ENCODE results near the gene UBE4B. TPM values are rescaled to one million over a fixed set of nuclear protein-coding genes. Genes with fewer than 3 reads are reported as not detected.
"Not testable (repeated sequence)": the region's sequence is repeated elsewhere in the genome, so short reads cannot be mapped to it uniquely, and the experiment has no call there.

Gene UBE4B
- total RNA-seq = 10 to 100 TPM; 30.9 to 38.4 TPM

- CTCF ChIA-PET = no interaction called here
- DNase-seq = peak; percentile 97
- H3K36me3 Mint-ChIP-seq (ENCODE audit: low read depth) = peaks cover 2% of the 10 kb centered on the region
- POLR2A ChIA-PET = interaction anchor here (0.6 kb wide), 1 partner anchor 25 kb away, joined by 9 read pairs; no protein-coding TSS in a partner anchor
- peak within 1 kb of the TSS; percentile 96 for H3K27ac Mint-ChIP-seq
- H3K4me1 Mint-ChIP-seq = peaks cover 25% of the 10 kb centered on the region
- peak within 1 kb of the TSS; percentile 97 for H3K4me3 Mint-ChIP-seq
- no peaks in the 10 kb centered on the region for H3K9me3 Mint-ChIP-seq
- H3K27me3 Mint-ChIP-seq = no peaks in the 10 kb centered on the region
These were observed at the start of gene UBE4B for GRCh38 chr1:10032590-10033358. UBE4B (plus strand) TSS chr1:10032958; CDS start chr1:10033671, 713 bp downstream.

- H3K4me1 Mint-ChIP-seq = no peaks in the 10 kb centered on the region
- no peak for DNase-seq
- CTCF ChIA-PET = interaction anchor here (0.6 kb wide), 1 partner anchor 86 kb away, joined by 3 read pairs; no protein-coding TSS in a partner anchor
- peaks cover 2% of the 10 kb centered on the region for H3K36me3 Mint-ChIP-seq (ENCODE audit: low read depth)
- no peak overlapping the region for H3K4me3 Mint-ChIP-seq
- no peak overlapping the region for H3K27ac Mint-ChIP-seq
- POLR2A ChIA-PET = no interaction called here
- H3K27me3 Mint-ChIP-seq = no peaks in the 10 kb centered on the region
- H3K9me3 Mint-ChIP-seq = no peaks in the 10 kb centered on the region
These were observed 48.5 kb upstream of the UBE4B start for GRCh38 chr1:9984253-9984652.

- no peaks in the 10 kb centered on the region for H3K4me1 Mint-ChIP-seq
- no peak overlapping the region for H3K4me3 Mint-ChIP-seq
- H3K36me3 Mint-ChIP-seq (ENCODE audit: low read depth) = peaks cover 2% of the 10 kb centered on the region
- DNase-seq = no peak
- H3K27ac Mint-ChIP-seq = no peak overlapping the region
- no peaks in the 10 kb centered on the region for H3K27me3 Mint-ChIP-seq
- ChIA-PET CTCF (no interaction called here), POLR2A (no interaction called here)
- no peaks in the 10 kb centered on the region for H3K9me3 Mint-ChIP-seq
These were observed 47.8 kb upstream of the UBE4B start for GRCh38 chr1:9985001-9985400.

GRCh38 chr1:9989773-9990172 is 43.0 kb upstream of the UBE4B start:
- Mint-ChIP-seq H3K9me3 (no peaks in the 10 kb centered on the region), H3K4me3 (no peak overlapping the region), H3K36me3 (ENCODE audit: low read depth) (no peaks in the 10 kb centered on the region), H3K4me1 (peaks cover 2% of the 10 kb centered on the region), H3K27me3 (peaks cover 9% of the 10 kb centered on the region), H3K27ac (no peak overlapping the region)
- ChIA-PET POLR2A (no interaction called here), CTCF (interaction anchor here (0.6 to 0.7 kb wide), 3 partner anchors 26 to 197 kb away, joined by 3 to 4 read pairs (median 3); no protein-coding TSS in a partner anchor)
- no peak for DNase-seq

- Mint-ChIP-seq H3K4me1 (peaks cover 2% of the 10 kb centered on the region), H3K27ac (no peak overlapping the region), H3K36me3 (ENCODE audit: low read depth) (no peaks in the 10 kb centered on the region), H3K4me3 (no peak overlapping the region), H3K27me3 (peaks cover 9% of the 10 kb centered on the region), H3K9me3 (no peaks in the 10 kb centered on the region)
- CTCF ChIA-PET = interaction anchor here (0.9 kb wide), 1 partner anchor 15 kb away, joined by 3 read pairs; no protein-coding TSS in a partner anchor
- POLR2A ChIA-PET = no interaction called here
- no peak for DNase-seq
These were observed 41.8 kb upstream of the UBE4B start for GRCh38 chr1:9990944-9991343.

- Mint-ChIP-seq H3K36me3 (ENCODE audit: low read depth) (no peaks in the 10 kb centered on the region), H3K27ac (peak overlapping the region; percentile 0), H3K9me3 (no peaks in the 10 kb centered on the region), H3K4me3 (no peak overlapping the region), H3K27me3 (peaks cover 17% of the 10 kb centered on the region), H3K4me1 (peaks cover 8% of the 10 kb centered on the region)
- CTCF ChIA-PET = interaction anchor here (0.9 kb wide), 1 partner anchor 10 kb away, joined by 3 read pairs; no protein-coding TSS in a partner anchor
- no peak for DNase-seq
- POLR2A ChIA-PET = interaction anchor here (0.5 kb wide), 1 partner anchor 50 kb away, joined by 6 read pairs; no protein-coding TSS in a partner anchor
These were observed 39.8 kb upstream of the UBE4B start for GRCh38 chr1:9992910-9993309.

GRCh38 chr1:9993561-9994075 is 39.1 kb upstream of the UBE4B start:
- ChIA-PET CTCF (interaction anchor here (0.6 kb wide), 2 partner anchors 15 to 83 kb away, joined by 3 read pairs; no protein-coding TSS in a partner anchor), POLR2A (interaction anchor here (0.5 to 0.6 kb wide), 2 partner anchors 49 to 194 kb away, joined by 4 to 6 read pairs; no protein-coding TSS in a partner anchor)

GRCh38 chr1:9996624-9997582 is 35.9 kb upstream of the UBE4B start, which contains the start of gene RBP7:
RBP7 (plus strand) TSS chr1:9997228; CDS start chr1:9997259, 31 bp downstream.
- peaks cover 8% of the 10 kb centered on the region for H3K4me1 Mint-ChIP-seq
- no peak within 1 kb of the TSS for H3K27ac Mint-ChIP-seq
- POLR2A ChIA-PET = no interaction called here
- peak within 1 kb of the TSS; percentile 71 for H3K4me3 Mint-ChIP-seq
- CTCF ChIA-PET = no interaction called here
- DNase-seq = no peak
- no peaks in the 10 kb centered on the region for H3K9me3 Mint-ChIP-seq
- H3K27me3 Mint-ChIP-seq = peaks cover 33% of the 10 kb centered on the region
- no peaks in the 10 kb centered on the region for H3K36me3 Mint-ChIP-seq (ENCODE audit: low read depth)

More at GRCh38 chr1:9993561-9994075, 39.1 kb upstream of the UBE4B start:
- no peaks in the 10 kb centered on the region for H3K36me3 Mint-ChIP-seq (ENCODE audit: low read depth)
- peaks cover 10% of the 10 kb centered on the region for H3K4me1 Mint-ChIP-seq
- H3K4me3 Mint-ChIP-seq = no peak overlapping the region
- peaks cover 24% of the 10 kb centered on the region for H3K27me3 Mint-ChIP-seq
- no peaks in the 10 kb centered on the region for H3K9me3 Mint-ChIP-seq
- H3K27ac Mint-ChIP-seq = no peak overlapping the region
- DNase-seq = no peak

GRCh38 chr1:10001016-10001665 is 31.6 kb upstream of the UBE4B start:
- peaks cover 8% of the 10 kb centered on the region for H3K4me1 Mint-ChIP-seq
- H3K36me3 Mint-ChIP-seq (ENCODE audit: low read depth) = no peaks in the 10 kb centered on the region

GRCh38 chr1:10005248-10005647 is 27.5 kb upstream of the UBE4B start:
- H3K4me1 Mint-ChIP-seq; POLR2A ChIA-PET; H3K27ac Mint-ChIP-seq; H3K36me3 Mint-ChIP-seq (ENCODE audit: low read depth); H3K4me3 Mint-ChIP-seq; H3K27me3 Mint-ChIP-seq; DNase-seq; H3K9me3 Mint-ChIP-seq: not testable (repeated sequence)
- CTCF ChIA-PET = interaction anchor here (0.9 to 1.3 kb wide), 2 partner anchors 8 to 14 kb away, joined by 3 to 4 read pairs; no protein-coding TSS in a partner anchor

More at GRCh38 chr1:10001016-10001665, 31.6 kb upstream of the UBE4B start:
- Mint-ChIP-seq H3K27ac (no peak overlapping the region), H3K9me3 (no peaks in the 10 kb centered on the region), H3K4me3 (no peak overlapping the region), H3K27me3 (peaks cover 26% of the 10 kb centered on the region)
- no peak for DNase-seq
- POLR2A ChIA-PET = interaction anchor here (0.6 kb wide), 1 partner anchor 9 kb away, joined by 4 read pairs; no protein-coding TSS in a partner anchor
- CTCF ChIA-PET = interaction anchor here (0.6 to 1.3 kb wide), 3 partner anchors 8 to 227 kb away, joined by 3 read pairs; no protein-coding TSS in a partner anchor

- Mint-ChIP-seq H3K36me3 (ENCODE audit: low read depth) (no peaks in the 10 kb centered on the region), H3K4me1 (no peaks in the 10 kb centered on the region), H3K4me3 (no peak overlapping the region), H3K9me3 (no peaks in the 10 kb centered on the region), H3K27me3 (peaks cover 3% of the 10 kb centered on the region), H3K27ac (no peak overlapping the region)
- no peak for DNase-seq
- POLR2A ChIA-PET = no interaction called here
- CTCF ChIA-PET = no interaction called here
These were observed 25.6 kb upstream of the UBE4B start for GRCh38 chr1:10007169-10007568.

GRCh38 chr1:10014016-10014415 is 18.7 kb upstream of the UBE4B start:
- DNase-seq = no peak
- no peak overlapping the region for H3K4me3 Mint-ChIP-seq
- ChIA-PET CTCF (interaction anchor here (0.6 to 1.0 kb wide), 2 partner anchors 9 to 11 kb away, joined by 3 to 4 read pairs; no protein-coding TSS in a partner anchor), POLR2A (no interaction called here)
- peaks cover 2% of the 10 kb centered on the region for H3K4me1 Mint-ChIP-seq
- no peaks in the 10 kb centered on the region for H3K36me3 Mint-ChIP-seq (ENCODE audit: low read depth)
- no peaks in the 10 kb centered on the region for H3K9me3 Mint-ChIP-seq
- H3K27ac Mint-ChIP-seq = no peak overlapping the region
- peaks cover 2% of the 10 kb centered on the region for H3K27me3 Mint-ChIP-seq
